OCI-LY7 (cell line): ENCODE measurements around the gene FADD.

Experiments used
- EZH2phosphoT487 ChIP-seq: fragments of 200-600 bp; sonication (generic); IDR thresholded peaks from 2 replicates; pipeline ENCODE4 v1.6.1; 2018; ENCODE audit warnings: low read depth, borderline replicate concordance, mild to moderate bottlenecking, mixed run types, antibody characterized with exemption, low read length, moderate library complexity, mixed read lengths
- TF ChIP-seq, protein P1 (sequence below): fragments of 200-600 bp; sonication (generic); conservative IDR thresholded peaks from 2 replicates; pipeline ENCODE4 v1.5.1; 2014; ENCODE audit warnings: mild to moderate bottlenecking, antibody characterized with exemption, low read length, moderate library complexity, mixed read lengths

- TF ChIP-seq, protein P1, sequence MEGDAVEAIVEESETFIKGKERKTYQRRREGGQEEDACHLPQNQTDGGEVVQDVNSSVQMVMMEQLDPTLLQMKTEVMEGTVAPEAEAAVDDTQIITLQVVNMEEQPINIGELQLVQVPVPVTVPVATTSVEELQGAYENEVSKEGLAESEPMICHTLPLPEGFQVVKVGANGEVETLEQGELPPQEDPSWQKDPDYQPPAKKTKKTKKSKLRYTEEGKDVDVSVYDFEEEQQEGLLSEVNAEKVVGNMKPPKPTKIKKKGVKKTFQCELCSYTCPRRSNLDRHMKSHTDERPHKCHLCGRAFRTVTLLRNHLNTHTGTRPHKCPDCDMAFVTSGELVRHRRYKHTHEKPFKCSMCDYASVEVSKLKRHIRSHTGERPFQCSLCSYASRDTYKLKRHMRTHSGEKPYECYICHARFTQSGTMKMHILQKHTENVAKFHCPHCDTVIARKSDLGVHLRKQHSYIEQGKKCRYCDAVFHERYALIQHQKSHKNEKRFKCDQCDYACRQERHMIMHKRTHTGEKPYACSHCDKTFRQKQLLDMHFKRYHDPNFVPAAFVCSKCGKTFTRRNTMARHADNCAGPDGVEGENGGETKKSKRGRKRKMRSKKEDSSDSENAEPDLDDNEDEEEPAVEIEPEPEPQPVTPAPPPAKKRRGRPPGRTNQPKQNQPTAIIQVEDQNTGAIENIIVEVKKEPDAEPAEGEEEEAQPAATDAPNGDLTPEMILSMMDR, result no peak
- no peak for TF ChIP-seq EZH2phosphoT487
Measured at GRCh38 chr11:70161043-70161625, 42.0 kb upstream of the FADD start.
